H9 (cell line): ENCODE measurements around the gene CPB2. TPM values are rescaled to one million over a fixed set of nuclear protein-coding genes. Genes with fewer than 3 reads are reported as not detected.

Source experiments
- DNase-seq: peaks from one replicate; pipeline ENCODE4 v3.0.0-alpha.2; 2017
- H2AFZ ChIP-seq: one replicate; pipeline ENCODE4 v1.6.1; 2013; ENCODE audit warnings: mild to moderate bottlenecking, low read length, control low read depth, moderate library complexity
- H2AK5ac ChIP-seq: 2 replicates; pipeline ENCODE4 v1.6.1; 2013; ENCODE audit warnings: low read length, control low read depth, mixed read lengths; ENCODE audit not compliant: insufficient read length
- H2BK120ac ChIP-seq: one replicate; pipeline ENCODE4 v1.6.1; 2013; ENCODE audit warnings: low read depth, mild to moderate bottlenecking, low read length, control low read depth, inconsistent platforms; ENCODE audit not compliant: poor library complexity, severe bottlenecking
- H2BK12ac ChIP-seq: 2 replicates; pipeline ENCODE4 v1.6.1; 2013; ENCODE audit warnings: low read length, control low read depth, mixed read lengths, low read depth; ENCODE audit not compliant: insufficient read length
- H2BK15ac ChIP-seq: 2 replicates; pipeline ENCODE4 v1.6.1; 2013; ENCODE audit warnings: low read depth, low read length, control low read depth
- H2BK20ac ChIP-seq: one replicate; pipeline ENCODE4 v1.6.1; 2013; ENCODE audit warnings: low read depth, mild to moderate bottlenecking, low read length, control low read depth, inconsistent platforms; ENCODE audit not compliant: poor library complexity, severe bottlenecking
- H2BK5ac ChIP-seq: 2 replicates; pipeline ENCODE4 v1.6.1; 2013; ENCODE audit warnings: low read length, control low read depth, mixed read lengths; ENCODE audit not compliant: insufficient read length
- H3K14ac ChIP-seq: 2 replicates; pipeline ENCODE4 v1.6.1; 2013; ENCODE audit warnings: low read length, control low read depth; ENCODE audit not compliant: insufficient read depth
- H3K18ac ChIP-seq: 2 replicates; pipeline ENCODE4 v1.6.1; 2013; ENCODE audit warnings: low read depth, mild to moderate bottlenecking, mixed read lengths, low read length, control low read depth; ENCODE audit not compliant: insufficient read length
- H3K23ac ChIP-seq: 2 replicates; pipeline ENCODE4 v1.6.1; 2013; ENCODE audit warnings: low read length, control low read depth, mixed read lengths, low read depth; ENCODE audit not compliant: insufficient read length
- H3K23me2 ChIP-seq: 2 replicates; pipeline ENCODE4 v1.6.1; 2013; ENCODE audit warnings: low read depth, mild to moderate bottlenecking, mixed read lengths, low read length, control low read depth; ENCODE audit not compliant: insufficient read length, poor library complexity, severe bottlenecking
- H3K27ac ChIP-seq: 2 replicates; pipeline ENCODE4 v1.5.1; 2013; ENCODE audit warnings: low read length, control low read depth, mixed read lengths, low read depth; ENCODE audit not compliant: insufficient read length
- H3K27me3 ChIP-seq: 2 replicates; pipeline ENCODE4 v1.6.1; 2013; ENCODE audit warnings: low read length, control low read depth, inconsistent platforms; ENCODE audit not compliant: insufficient read depth
- H3K4ac ChIP-seq: 2 replicates; pipeline ENCODE4 v1.6.1; 2013; ENCODE audit warnings: low read depth, mild to moderate bottlenecking, control low read depth, inconsistent platforms, low read length, moderate library complexity
- H3K4me1 ChIP-seq: 2 replicates; pipeline ENCODE4 v1.6.1; 2013; ENCODE audit warnings: low read length, control low read depth, inconsistent platforms; ENCODE audit not compliant: insufficient read depth
- H3K4me2 ChIP-seq: 2 replicates; pipeline ENCODE4 v1.6.1; 2013; ENCODE audit warnings: low read length, control low read depth, mixed read lengths; ENCODE audit not compliant: insufficient read length, insufficient read depth
- H3K56ac ChIP-seq: 2 replicates; pipeline ENCODE4 v1.6.1; 2013; ENCODE audit warnings: low read depth, mild to moderate bottlenecking, mixed read lengths, low read length, control low read depth; ENCODE audit not compliant: insufficient read length
- H3K79me1 ChIP-seq: 2 replicates; pipeline ENCODE4 v1.6.1; 2013; ENCODE audit warnings: low read depth, mild to moderate bottlenecking, moderate library complexity, low read length, control low read depth, inconsistent platforms; ENCODE audit not compliant: insufficient read depth, poor library complexity, severe bottlenecking
- H3K79me2 ChIP-seq: 2 replicates; pipeline ENCODE4 v1.6.1; 2013; ENCODE audit warnings: low read length, control low read depth, inconsistent platforms; ENCODE audit not compliant: insufficient read depth
- H3K9ac ChIP-seq: 2 replicates; pipeline ENCODE4 v1.6.1; 2013; ENCODE audit warnings: low read length, control low read depth, mixed read lengths; ENCODE audit not compliant: insufficient read length; ENCODE audit errors: extremely low read depth
- H3K9me3 ChIP-seq: one replicate; pipeline ENCODE4 v1.6.1; 2013; ENCODE audit warnings: low read depth, low read length, inconsistent platforms; ENCODE audit not compliant: control insufficient read depth
- H3T11ph ChIP-seq: one replicate; pipeline ENCODE4 v1.6.1; 2013; ENCODE audit warnings: mild to moderate bottlenecking, low read length, control low read depth, inconsistent platforms
- H4K20me1 ChIP-seq: one replicate; pipeline ENCODE4 v1.6.1; 2013; ENCODE audit not compliant: control insufficient read depth, insufficient read length, insufficient read depth
- H4K5ac ChIP-seq: 2 replicates; pipeline ENCODE4 v1.6.1; 2013; ENCODE audit warnings: low read depth, mild to moderate bottlenecking, mixed read lengths, low read length, control low read depth; ENCODE audit not compliant: insufficient read length
- H4K8ac ChIP-seq: replicated peaks from 2 replicates; pipeline ENCODE4 v1.6.1; 2013; ENCODE audit warnings: low read length, control low read depth, mixed read lengths, low read depth; ENCODE audit not compliant: insufficient read length
- H4K91ac ChIP-seq: 2 replicates; pipeline ENCODE4 v1.6.1; 2013; ENCODE audit warnings: low read depth, mild to moderate bottlenecking, moderate library complexity, mixed read lengths, low read length, control low read depth; ENCODE audit not compliant: insufficient read length
- H3K27ac Mint-ChIP-seq, 3 experiments: 2 replicates in 2 of 3; 3 replicates in 1 of 3; pipeline ENCODE4 v1.8.0; 2020 to 2021; ENCODE audit warnings: mixed read lengths in 3 of 3, mild to moderate bottlenecking in 1 of 3, moderate library complexity in 1 of 3
- H3K27me3 Mint-ChIP-seq: 2 replicates; pipeline ENCODE4 v1.8.0; 2021; ENCODE audit warnings: low read depth, mild to moderate bottlenecking, moderate library complexity, mixed read lengths
- H3K36me3 Mint-ChIP-seq, 3 experiments: 2 replicates in 2 of 3; 3 replicates in 1 of 3; pipeline ENCODE4 v1.8.0; 2020 to 2021; ENCODE audit warnings: low read depth in 3 of 3, mixed read lengths in 3 of 3; ENCODE audit not compliant: insufficient read depth in 1 of 3
- H3K4me1 Mint-ChIP-seq, 2 experiments: 2 replicates each; pipeline ENCODE4 v1.8.0; 2020; ENCODE audit warnings: mixed read lengths in 2 of 2
- H3K4me3 Mint-ChIP-seq, 2 experiments: 2 replicates in 1 of 2; 3 replicates in 1 of 2; pipeline ENCODE4 v1.8.0; 2020 to 2021; ENCODE audit warnings: mild to moderate bottlenecking in 2 of 2, mixed read lengths in 2 of 2, moderate library complexity in 1 of 2
- H3K9me3 Mint-ChIP-seq, 2 experiments: 2 replicates in 1 of 2; 3 replicates in 1 of 2; pipeline ENCODE4 v1.8.0; 2020; ENCODE audit warnings: mild to moderate bottlenecking in 2 of 2, mixed read lengths in 2 of 2, moderate library complexity in 1 of 2
- WGBS: extraction: QIAGEN DNeasy Blood & Tissue Kit; methylation state at CpG from one replicate; pipeline ENCODE4 v1.1.7; 2013; ENCODE audit warnings: missing lambda C conversion rate, low lambda C conversion rate, mixed read lengths; ENCODE audit not compliant: insufficient read length; ENCODE audit errors: extremely low coverage; 5-methylcytosine and 5-hydroxymethylcytosine counted together
- total RNA-seq: library from RNA; stranded (reverse); gene quantifications from 2 replicates; pipeline ENCODE4 v1.2.1, GENCODE V29; 2021
- TF ChIP-seq, protein P1 (sequence below): fragments of 200-600 bp; sonication (generic); conservative IDR thresholded peaks from 3 replicates; pipeline ENCODE4 v1.8.0; 2021; ENCODE audit warnings: antibody characterized with exemption, mild to moderate bottlenecking

CPB2 gene
- total RNA-seq, 1 experiment from 2014 or later = not detected

DNA sequence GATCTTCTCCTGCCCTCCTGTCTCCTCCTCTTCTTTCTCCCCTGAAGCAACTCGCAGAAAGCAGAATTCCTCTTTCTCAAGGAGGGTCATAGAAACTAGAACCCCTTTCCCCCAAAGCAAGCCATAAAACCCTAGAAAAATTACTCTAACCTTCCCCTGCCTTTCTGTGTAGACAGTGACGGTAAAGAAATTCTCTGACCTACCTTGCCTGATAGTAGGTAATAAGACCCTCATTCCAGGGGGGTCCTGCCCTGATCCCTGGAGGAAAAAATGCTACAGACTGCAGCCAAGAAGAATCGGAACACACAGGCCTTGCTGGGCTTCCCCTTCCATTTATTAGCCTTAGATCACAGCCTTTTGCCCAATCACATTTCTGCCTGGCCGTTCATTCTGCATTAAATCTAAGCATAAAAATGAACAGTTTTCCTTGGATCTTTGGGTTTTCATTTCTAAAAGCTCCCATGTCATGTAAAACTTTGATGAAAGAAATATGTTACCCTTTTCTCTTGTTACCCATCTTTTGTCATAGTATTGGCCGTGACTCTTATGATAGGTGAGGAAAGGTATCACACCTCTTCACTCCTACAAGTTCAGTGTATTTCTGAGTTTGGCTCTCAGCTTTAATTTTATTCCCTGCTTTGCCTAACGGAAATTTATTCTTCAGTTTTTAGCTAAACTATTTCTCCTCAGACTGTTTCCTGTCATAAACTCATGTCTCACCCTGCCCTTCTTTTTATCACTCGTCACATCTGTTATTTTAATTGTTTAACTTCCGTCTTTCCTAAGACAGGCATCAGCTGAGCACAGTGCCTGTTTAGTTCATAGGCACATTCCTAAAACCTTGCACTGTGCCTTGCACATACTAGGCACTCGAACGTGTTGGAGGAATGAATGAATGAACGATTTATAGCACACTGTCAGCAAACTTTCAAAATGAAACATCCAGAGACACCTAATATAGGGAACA is 20.4 kb upstream of the CPB2 start:
- Histone ChIP-seq H3K4me1 (no peaks in the 10 kb centered on the region), H2BK5ac (no peak overlapping the region), H3K23me2 (no peaks in the 10 kb centered on the region), H2AK5ac (no peak overlapping the region), H3K18ac (no peak overlapping the region), H3K9me3 (no peaks in the 10 kb centered on the region), H3K23ac (no peak overlapping the region), H3K27ac (no peak overlapping the region), H2BK12ac (no peak overlapping the region), H3K56ac (no peak overlapping the region), H3K14ac (no peak overlapping the region), H4K8ac (no peak overlapping the region), H2BK120ac (no peak overlapping the region), H2BK15ac (no peak overlapping the region), H3K9ac (no peak overlapping the region), H3T11ph (no peak overlapping the region), H4K91ac (no peak overlapping the region), H2BK20ac (no peak overlapping the region), H3K79me1 (no peaks in the 10 kb centered on the region), H3K79me2 (no peaks in the 10 kb centered on the region), H3K4ac (no peak overlapping the region), H3K27me3 (no peaks in the 10 kb centered on the region), H4K5ac (no peak overlapping the region), H3K4me2 (no peak overlapping the region), H2AFZ (no peak overlapping the region), H4K20me1 (no peaks in the 10 kb centered on the region)
- Mint-ChIP-seq H3K36me3 (no peaks in the 10 kb centered on the region), H3K4me3 (no peak overlapping the region), H3K4me1 (peaks cover under 1 to 1% of the 10 kb centered on the region in 2 experiments; a peak in 3 of 4 replicates), H3K27me3 (no peaks in the 10 kb centered on the region), H3K9me3 (no peaks in the 10 kb centered on the region), H3K27ac (peak overlapping the region in 1 of 3 experiments; percentile 66; a peak in 1 of 7 replicates)
- no CpG with 5 or more reads among the region's 11 CpGs for WGBS
- TF ChIP-seq, protein P1, sequence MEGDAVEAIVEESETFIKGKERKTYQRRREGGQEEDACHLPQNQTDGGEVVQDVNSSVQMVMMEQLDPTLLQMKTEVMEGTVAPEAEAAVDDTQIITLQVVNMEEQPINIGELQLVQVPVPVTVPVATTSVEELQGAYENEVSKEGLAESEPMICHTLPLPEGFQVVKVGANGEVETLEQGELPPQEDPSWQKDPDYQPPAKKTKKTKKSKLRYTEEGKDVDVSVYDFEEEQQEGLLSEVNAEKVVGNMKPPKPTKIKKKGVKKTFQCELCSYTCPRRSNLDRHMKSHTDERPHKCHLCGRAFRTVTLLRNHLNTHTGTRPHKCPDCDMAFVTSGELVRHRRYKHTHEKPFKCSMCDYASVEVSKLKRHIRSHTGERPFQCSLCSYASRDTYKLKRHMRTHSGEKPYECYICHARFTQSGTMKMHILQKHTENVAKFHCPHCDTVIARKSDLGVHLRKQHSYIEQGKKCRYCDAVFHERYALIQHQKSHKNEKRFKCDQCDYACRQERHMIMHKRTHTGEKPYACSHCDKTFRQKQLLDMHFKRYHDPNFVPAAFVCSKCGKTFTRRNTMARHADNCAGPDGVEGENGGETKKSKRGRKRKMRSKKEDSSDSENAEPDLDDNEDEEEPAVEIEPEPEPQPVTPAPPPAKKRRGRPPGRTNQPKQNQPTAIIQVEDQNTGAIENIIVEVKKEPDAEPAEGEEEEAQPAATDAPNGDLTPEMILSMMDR = no peak
- no peak for DNase-seq
